Lung (tissue), 12 donors: ENCODE data around the gene ADGRF1. TPM values are rescaled to one million over a fixed set of nuclear protein-coding genes. Genes with fewer than 3 reads are reported as not detected.
A peak's percentile ranks its signal among the peaks of the same experiment; 100 is the strongest.
"Not testable (repeated sequence)": the region's sequence is repeated elsewhere in the genome, so short reads cannot be mapped to it uniquely, and the experiment has no call there.

Experiments used
- ATAC-seq: fragments of 200-7000 bp; cut with Tn5 transposase; one replicate; pipeline ENCODE4 v1.9.1; 2020; ENCODE audit warnings: moderate number of reproducible peaks; ENCODE audit not compliant: insufficient read depth, low FRiP score
- DNase-seq, 3 donors: peaks; one replicate each; pipeline ENCODE4 v3.0.0-alpha.2; 2013 to 2017
- H3K27ac ChIP-seq, 2 donors: one replicate each; pipeline ENCODE4 v1.5.1; 2013; ENCODE audit warnings: mild to moderate bottlenecking in 2 of 2, moderate library complexity in 2 of 2, control low read depth in 1 of 2, inconsistent platforms in 1 of 2, low read depth in 1 of 2, low read length in 1 of 2
- H3K27me3 ChIP-seq, 3 donors: one replicate each; pipeline ENCODE4 v1.5.1; 2013; ENCODE audit warnings: low read length in 2 of 3; ENCODE audit not compliant: control insufficient read depth in 3 of 3, insufficient read depth in 3 of 3
- H3K36me3 ChIP-seq, 4 donors: one replicate each; pipeline ENCODE4 v1.5.1; 2013; ENCODE audit warnings: low read length in 4 of 4, mild to moderate bottlenecking in 1 of 4, moderate library complexity in 1 of 4; ENCODE audit not compliant: control insufficient read depth in 4 of 4, insufficient read depth in 4 of 4
- H3K4me1 ChIP-seq, 5 donors: one replicate each; pipeline ENCODE4 v1.5.1; 2013; ENCODE audit warnings: low read length in 5 of 5, mild to moderate bottlenecking in 2 of 5, moderate library complexity in 1 of 5; ENCODE audit not compliant: control insufficient read depth in 5 of 5, insufficient read depth in 5 of 5
- H3K4me3 ChIP-seq: one replicate; pipeline ENCODE4 v1.5.1; 2013; ENCODE audit warnings: mild to moderate bottlenecking, control low read depth, moderate library complexity
- H3K9ac ChIP-seq, 2 donors: one replicate each; pipeline ENCODE4 v1.5.1; 2013; ENCODE audit warnings: low read length in 2 of 2, control low read depth in 1 of 2; ENCODE audit not compliant: insufficient read depth in 1 of 2
- H3K9me3 ChIP-seq, 4 donors: one replicate each; pipeline ENCODE4 v1.5.1; 2013; ENCODE audit warnings: low read length in 3 of 4, mild to moderate bottlenecking in 1 of 4, moderate library complexity in 1 of 4; ENCODE audit not compliant: control insufficient read depth in 4 of 4, insufficient read depth in 3 of 4
- CTCF ChIP-seq: IDR thresholded peaks from 2 replicates; pipeline ENCODE4 v1.5.1; 2012; ENCODE audit warnings: mild to moderate bottlenecking; ENCODE audit errors: control extremely low read depth, extremely low read depth
- WGBS, 2 donors: extraction: QIAGEN DNeasy Blood & Tissue Kit; methylation state at CpG; one replicate each; pipeline ENCODE4 v1.1.7; 2013; 5-methylcytosine and 5-hydroxymethylcytosine counted together
- polyA plus RNA-seq, 2 donors: library from polyadenylated mRNA; stranded (reverse); fragments of 200-250 nt; gene quantifications; one replicate each; pipeline ENCODE4 v1.2.1, GENCODE V29; 2013
- total RNA-seq, 2 donors: library from RNA; depleted of rRNA in 1 of 2; stranded (reverse); fragments of >200 nt in 1 of 2; gene quantifications; one replicate each; pipeline ENCODE4 v1.2.1, GENCODE V29; 2014 to 2021
- donor health status: control.
- donor health status: control.
- donor health status: Bipolar disorder and iron deficiency.
- donor health status: healthy.
- donor health status: DM: yes; HTN: yes; CAD: no.

The ADGRF1 gene
- total and polyA plus RNA-seq, 4 donors = 4.0 to 23.3 (median 12.6) TPM

- no peaks in the 10 kb centered on the region for H3K27me3 ChIP-seq
- no peak overlapping the region for H3K4me3 ChIP-seq
- 48 to 56% methylated on average over 1 of the region's 1 CpG for WGBS, 2 donors
- DNase-seq (no peak), ATAC-seq (no peak)
- no peaks in the 10 kb centered on the region for H3K36me3 ChIP-seq
- TF ChIP-seq CTCF = no peak
- peaks cover 0 to 9% (median 3%) of the 10 kb centered on the region in 5 donors for H3K4me1 ChIP-seq
- no peak overlapping the region for H3K9ac ChIP-seq
- H3K9me3 ChIP-seq = no peaks in the 10 kb centered on the region
- no peak overlapping the region for H3K27ac ChIP-seq
These were observed 47.2 kb downstream of the ADGRF1 start for GRCh38 chr6:46994933-46995332.

- DNase-seq = no peak
- Histone ChIP-seq H3K4me1 (peaks cover 0 to 10% (median 6%) of the 10 kb centered on the region in 5 donors), H3K4me3 (no peak overlapping the region), H3K36me3 (no peaks in the 10 kb centered on the region), H3K9ac (no peak overlapping the region), H3K27ac (no peak overlapping the region), H3K9me3 (no peaks in the 10 kb centered on the region), H3K27me3 (no peaks in the 10 kb centered on the region)
- peak; percentile 88 for ATAC-seq
- TF ChIP-seq CTCF = no peak
- WGBS, 2 donors = 69 to 86% methylated on average over 3 of the region's 3 CpGs
These were observed 48.3 kb downstream of the ADGRF1 start for GRCh38 chr6:46993846-46994245.

GRCh38 chr6:46992391-46992790 is 49.7 kb downstream of the ADGRF1 start:
- H3K36me3 ChIP-seq, H3K4me3 ChIP-seq, H3K9me3 ChIP-seq, H3K27ac ChIP-seq, H3K27me3 ChIP-seq, DNase-seq, ATAC-seq, H3K9ac ChIP-seq: not testable (repeated sequence)
- 73 to 92% methylated on average over 2 of the region's 2 CpGs for WGBS, 2 donors
- peaks cover 0 to 10% (median 6%) of the 10 kb centered on the region in 5 donors for H3K4me1 ChIP-seq

- WGBS, 2 donors = 35% methylated on average over 6 of the region's 6 CpGs
- not testable (repeated sequence) for H3K9me3 ChIP-seq, H3K27me3 ChIP-seq, H3K4me3 ChIP-seq, H3K36me3 ChIP-seq
- H3K27ac ChIP-seq = peak overlapping the region in 1 of 2 donors; percentile 14
- ATAC-seq (peak; percentile 77), DNase-seq (peak; percentile 44 to 90 (median 82))
- H3K4me1 ChIP-seq = peaks cover 0 to 10% (median 6%) of the 10 kb centered on the region in 5 donors
- H3K9ac ChIP-seq = peak overlapping the region in 1 of 2 donors; percentile 6
- peak; percentile 43 for TF ChIP-seq CTCF
These were observed 51.2 kb downstream of the ADGRF1 start for GRCh38 chr6:46990818-46991510.
